GM12874 (cell line): ENCODE results near the gene CD180.

Experiments used
- TF ChIP-seq, protein P1 (sequence below): IDR thresholded peaks from 2 replicates; pipeline ENCODE4 v1.5.1; 2011; ENCODE audit warnings: low read depth, mild to moderate bottlenecking, control low read depth, low read length, moderate library complexity; ENCODE audit not compliant: insufficient read depth

CD180 gene

DNA sequence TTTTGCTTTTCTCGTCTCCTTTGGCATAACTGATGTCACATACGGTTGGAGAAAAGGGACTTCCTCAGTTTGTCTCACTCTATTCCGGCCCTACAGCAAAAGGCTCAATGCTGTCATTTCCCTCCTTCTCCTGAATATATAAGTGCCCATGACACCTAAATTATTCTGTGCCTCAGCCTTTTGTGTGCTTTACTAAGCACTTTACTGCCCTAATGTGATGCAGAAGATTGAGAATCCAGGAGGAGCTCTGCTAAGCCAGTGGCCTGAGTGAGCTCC, 7.6 kb downstream of the CD180 start:
- TF ChIP-seq, protein P1, sequence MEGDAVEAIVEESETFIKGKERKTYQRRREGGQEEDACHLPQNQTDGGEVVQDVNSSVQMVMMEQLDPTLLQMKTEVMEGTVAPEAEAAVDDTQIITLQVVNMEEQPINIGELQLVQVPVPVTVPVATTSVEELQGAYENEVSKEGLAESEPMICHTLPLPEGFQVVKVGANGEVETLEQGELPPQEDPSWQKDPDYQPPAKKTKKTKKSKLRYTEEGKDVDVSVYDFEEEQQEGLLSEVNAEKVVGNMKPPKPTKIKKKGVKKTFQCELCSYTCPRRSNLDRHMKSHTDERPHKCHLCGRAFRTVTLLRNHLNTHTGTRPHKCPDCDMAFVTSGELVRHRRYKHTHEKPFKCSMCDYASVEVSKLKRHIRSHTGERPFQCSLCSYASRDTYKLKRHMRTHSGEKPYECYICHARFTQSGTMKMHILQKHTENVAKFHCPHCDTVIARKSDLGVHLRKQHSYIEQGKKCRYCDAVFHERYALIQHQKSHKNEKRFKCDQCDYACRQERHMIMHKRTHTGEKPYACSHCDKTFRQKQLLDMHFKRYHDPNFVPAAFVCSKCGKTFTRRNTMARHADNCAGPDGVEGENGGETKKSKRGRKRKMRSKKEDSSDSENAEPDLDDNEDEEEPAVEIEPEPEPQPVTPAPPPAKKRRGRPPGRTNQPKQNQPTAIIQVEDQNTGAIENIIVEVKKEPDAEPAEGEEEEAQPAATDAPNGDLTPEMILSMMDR, result no peak

DNA sequence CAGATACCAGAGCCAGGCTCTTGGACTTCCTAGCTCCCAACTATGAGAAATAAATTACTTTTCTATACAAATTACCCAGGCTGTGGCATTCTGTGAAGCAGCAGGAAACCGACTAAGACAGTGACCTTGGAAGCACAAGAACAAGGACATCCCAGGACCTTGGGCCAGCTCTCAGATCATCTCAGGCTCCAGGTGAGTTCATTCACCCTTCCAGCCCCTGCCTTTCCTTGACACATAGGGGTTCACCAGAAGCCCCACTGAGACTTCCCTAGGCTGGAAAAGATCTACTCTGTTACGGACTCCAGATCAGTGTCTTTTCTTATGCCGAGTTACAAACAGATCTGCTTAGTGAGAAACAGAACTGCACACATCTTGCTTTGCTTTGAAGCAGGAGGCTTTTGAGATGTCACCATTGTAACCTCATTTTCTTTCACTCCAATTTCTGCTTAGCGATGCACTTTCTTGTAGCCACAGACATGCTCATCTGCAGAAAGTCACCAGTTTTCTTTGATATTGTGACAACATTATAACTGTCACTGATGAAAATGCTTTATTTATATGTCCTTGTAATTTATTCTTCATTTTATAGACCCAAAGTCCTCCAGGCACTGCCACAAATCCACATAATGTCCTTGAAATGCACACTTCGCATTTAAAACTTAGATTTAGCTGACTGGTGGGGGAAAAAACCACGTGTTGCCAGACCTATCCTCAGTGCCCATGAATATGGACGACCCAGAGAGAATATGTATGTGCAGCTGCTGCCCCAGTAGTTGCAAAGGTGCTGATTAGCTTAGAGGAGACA, 8.1 kb downstream of the CD180 start:
- TF ChIP-seq, protein P1, result no peak

DNA sequence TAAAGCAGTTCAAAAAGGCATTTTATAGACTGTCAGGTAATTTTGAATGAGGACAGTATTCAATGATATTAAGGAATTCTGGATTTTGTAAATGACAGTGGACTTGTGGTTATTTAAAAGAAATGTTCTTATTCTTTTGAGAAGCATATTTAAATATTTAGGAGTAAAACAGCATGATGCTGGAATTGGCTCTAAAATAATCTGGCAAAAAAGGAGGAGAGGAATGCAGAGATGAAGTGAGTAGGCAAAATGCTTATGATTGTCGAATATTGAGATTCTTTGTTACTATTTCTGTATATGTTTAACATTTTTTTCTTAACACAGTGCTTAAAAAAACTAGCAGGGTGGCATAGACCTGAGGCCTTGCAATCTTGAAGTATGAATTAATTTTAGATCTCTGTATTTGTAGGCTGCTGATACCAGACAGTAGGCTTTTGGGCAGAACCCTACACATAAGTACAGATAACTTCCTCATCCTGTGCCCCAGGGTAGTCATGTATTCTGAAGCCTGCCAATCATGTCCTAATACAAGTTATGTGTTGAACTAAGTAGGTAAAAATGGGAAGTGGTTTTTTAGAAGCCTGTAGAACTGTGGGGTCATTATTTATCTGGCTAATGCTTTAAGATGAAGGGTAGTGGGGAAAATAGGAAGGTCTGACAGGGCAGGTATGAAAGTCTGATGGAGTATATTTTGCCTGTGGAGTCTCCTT, 9.4 kb downstream of the CD180 start:
- TF ChIP-seq, protein P1, result no peak

DNA sequence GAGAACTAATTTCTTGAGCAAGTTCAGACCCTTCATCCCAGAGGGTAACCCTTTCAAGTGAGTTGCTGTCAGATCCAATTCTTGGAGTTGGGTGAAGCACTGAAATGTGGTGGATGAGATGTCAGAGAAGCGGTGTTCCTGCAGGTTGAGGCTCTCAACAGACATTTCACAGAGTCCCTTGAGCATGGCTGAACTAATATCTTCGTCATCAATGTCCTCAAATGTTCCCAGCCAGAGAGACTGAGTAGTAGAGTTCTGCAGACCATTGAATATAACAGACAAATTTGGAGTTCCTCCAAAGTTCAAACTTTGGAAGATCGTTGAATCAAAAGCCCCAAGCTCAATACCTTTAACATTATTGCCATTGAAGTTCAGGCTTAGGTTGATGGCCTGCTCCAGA, 12.7 kb downstream of the CD180 start:
- TF ChIP-seq, protein P1, result no peak

DNA sequence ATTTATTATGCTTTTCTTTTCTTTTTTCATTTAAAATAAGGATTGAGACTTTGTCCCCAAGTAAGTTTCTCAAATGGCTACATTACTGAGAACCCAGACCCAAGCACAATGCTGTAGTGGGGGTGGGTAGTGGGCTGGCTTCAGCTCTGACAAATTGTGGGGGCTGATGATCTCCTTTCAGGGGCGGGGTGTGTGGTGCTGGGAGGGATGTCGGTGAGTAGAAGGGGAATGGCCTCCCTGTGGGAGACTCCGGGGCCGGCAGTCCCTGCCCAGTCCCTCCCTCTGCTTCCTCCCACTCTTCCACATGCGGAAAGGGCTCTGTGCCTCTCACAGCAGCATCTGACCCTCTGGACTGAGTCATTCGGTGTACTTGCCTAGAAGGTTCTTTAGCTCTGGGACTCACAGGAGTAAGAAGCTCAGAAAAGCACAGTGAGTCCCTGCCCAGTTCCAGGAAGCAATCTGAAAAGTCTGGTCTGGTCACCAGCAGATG, 14.3 kb downstream of the CD180 start:
- TF ChIP-seq, protein P1, result no peak

DNA sequence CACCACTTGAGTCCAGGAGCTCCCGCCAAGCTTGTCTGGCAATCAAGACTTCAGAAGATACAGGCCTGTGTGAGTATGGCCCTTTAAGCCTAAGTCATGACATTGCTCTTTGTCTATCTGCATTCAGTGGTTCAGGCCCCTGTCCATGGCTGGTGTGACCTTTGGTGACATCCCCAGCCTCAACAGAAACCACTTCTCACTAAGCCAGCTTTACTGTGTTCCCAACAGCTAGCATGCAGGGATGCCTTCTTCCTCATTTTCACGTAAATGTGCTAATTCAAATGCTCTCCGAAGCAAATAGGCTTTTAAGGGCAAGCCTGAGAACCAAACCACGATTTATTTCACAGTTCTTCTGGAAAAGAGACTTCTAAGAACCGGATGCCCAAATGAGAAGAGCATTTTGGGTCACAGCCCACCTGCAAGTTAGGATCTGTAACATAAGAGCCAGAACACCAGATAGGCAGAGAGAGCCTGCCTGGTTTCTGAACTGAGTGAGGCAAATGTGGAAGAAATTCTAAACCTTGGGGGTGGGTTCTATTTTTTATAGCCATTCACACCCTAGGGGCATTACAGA, 14.9 kb downstream of the CD180 start:
- TF ChIP-seq, protein P1, result no peak

DNA sequence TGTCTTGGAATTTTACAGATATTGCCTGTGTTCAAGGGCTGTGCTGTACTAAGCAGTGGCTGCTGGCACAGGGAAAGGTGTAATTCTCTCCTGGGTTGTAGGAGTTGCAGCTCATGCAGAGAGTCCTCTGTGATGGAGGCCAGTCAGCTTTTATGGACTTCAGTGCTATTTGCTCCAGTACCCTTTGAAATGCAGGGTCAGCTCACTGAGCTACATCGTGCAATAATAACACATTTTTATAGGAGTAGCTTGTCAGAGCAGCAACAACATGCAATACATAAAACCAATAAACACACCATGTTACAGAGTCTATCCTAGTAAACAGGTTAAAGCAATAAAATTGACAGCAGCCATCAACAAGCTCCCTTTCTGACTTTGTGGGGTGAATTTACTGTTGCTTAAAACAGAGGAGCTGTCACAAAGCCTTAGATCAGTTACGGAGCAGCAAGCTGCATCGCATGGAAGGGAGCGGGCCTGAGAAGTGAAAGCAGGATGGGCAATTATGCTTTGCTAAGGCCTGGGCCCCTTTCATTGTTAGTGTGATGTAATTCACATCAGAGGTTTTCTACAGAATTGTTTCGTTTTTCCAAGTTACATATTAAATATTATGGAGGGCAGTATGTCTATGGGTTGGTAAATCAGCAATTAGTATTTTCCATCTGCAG, 16.8 kb downstream of the CD180 start:
- TF ChIP-seq, protein P1, result no peak
